ENCODE results near the gene DHRS7C. TPM values are rescaled to one million over a fixed set of nuclear protein-coding genes. Genes with fewer than 3 reads are reported as not detected.

Gene DHRS7C
- total RNA-seq, 1 experiment from 2014 or later = not detected

- TF ChIP-seq STAT6 (CRISPR knock-in tag; conservative IDR thresholded peaks at IDR 0.05; ENCODE audit: low read depth) (no peak), USF1 (CRISPR knock-in tag; IDR thresholded peaks at IDR 0.05) (no peak), ZNF671 (CRISPR knock-in tag; IDR thresholded peaks at IDR 0.05) (no peak), ARID4B (CRISPR knock-in tag; IDR thresholded peaks at IDR 0.05; ENCODE audit: borderline replicate concordance) (no peak), MLX (CRISPR knock-in tag; IDR thresholded peaks at IDR 0.05) (no peak), ELF4 (CRISPR knock-in tag; IDR thresholded peaks at IDR 0.05; ENCODE audit: low read depth) (no peak), ZBTB43 (CRISPR knock-in tag; IDR thresholded peaks at IDR 0.05) (no peak), CBFB (CRISPR knock-in tag; IDR thresholded peaks at IDR 0.05; ENCODE audit: low read depth) (no peak), ZNF416 (CRISPR knock-in tag; IDR thresholded peaks at IDR 0.05) (no peak), ZMAT4 (CRISPR knock-in tag; IDR thresholded peaks at IDR 0.05) (no peak), RORB (CRISPR knock-in tag; IDR thresholded peaks at IDR 0.05) (no peak), ESRRA (CRISPR knock-in tag; IDR thresholded peaks at IDR 0.05; ENCODE audit: borderline replicate concordance) (no peak)
These were observed 25.1 kb upstream of the DHRS7C start (continued) for GRCh38 chr17:9816472-9816871.

- Mint-ChIP-seq H3K4me3 (no peak overlapping the region), H3K27ac (no peak overlapping the region), H3K4me1 (no peaks in the 10 kb centered on the region), H3K27me3 (ENCODE audit: low read depth) (no peaks in the 10 kb centered on the region), H3K9me3 (peaks cover 5% of the 10 kb centered on the region), H3K36me3 (no peaks in the 10 kb centered on the region)
- ATAC-seq = no peak
- no peak for DNase-seq (ENCODE audit: low spot score)
- ChIA-PET POLR2A (no interaction called here), CTCF (no interaction called here)
- TF ChIP-seq ZNF219 (CRISPR knock-in tag; IDR thresholded peaks at IDR 0.05; ENCODE audit: borderline replicate concordance) (no peak), ERG (CRISPR knock-in tag; IDR thresholded peaks at IDR 0.05) (no peak), ZNF281 (CRISPR knock-in tag; IDR thresholded peaks at IDR 0.05) (no peak), PREB (CRISPR knock-in tag; IDR thresholded peaks at IDR 0.05; ENCODE audit: borderline replicate concordance) (no peak), TEAD1 (CRISPR knock-in tag; IDR thresholded peaks at IDR 0.05) (no peak), JAZF1 (CRISPR knock-in tag; IDR thresholded peaks at IDR 0.05) (no peak), ZNF138 (CRISPR knock-in tag; conservative IDR thresholded peaks at IDR 0.05) (no peak)
These were observed 23.0 kb upstream of the DHRS7C start for GRCh38 chr17:9814337-9814945.

All from WTC11 (cell line).